Epithelial cell of proximal tubule (primary cell): ENCODE measurements around the gene OR10J1. TPM values are rescaled to one million over a fixed set of nuclear protein-coding genes. Genes with fewer than 3 reads are reported as not detected.

Experiments used
- DNase-seq: peaks from one replicate; pipeline ENCODE4 v3.0.0-alpha.2; 2011; ENCODE audit warnings: low read depth
- H3K4me3 ChIP-seq: 2 replicates; pipeline ENCODE4 v1.5.1; 2011; ENCODE audit warnings: low read depth, mild to moderate bottlenecking, low read length
- CTCF ChIP-seq: conservative IDR thresholded peaks from 2 replicates; pipeline ENCODE4 v1.5.1; 2012; ENCODE audit warnings: low read depth, mild to moderate bottlenecking, low read length
- total RNA-seq: library from RNA; depleted of rRNA; stranded (reverse); fragments of >200 nt; gene quantifications from 2 replicates; pipeline ENCODE4 v1.2.3, GENCODE V29; 2015

The OR10J1 gene
- not detected in 2 replicates for total RNA-seq

- no peak for DNase-seq
- no peak for TF ChIP-seq CTCF
- H3K4me3 ChIP-seq, result no peak within 1 kb of the TSS
Measured at GRCh38 chr1:159439422-159439821, at the start of gene OR10J1. OR10J1 (plus strand) TSS chr1:159439722; CDS start chr1:159439792, 70 bp downstream.

GRCh38 chr1:159406821-159407220 is 32.7 kb upstream of the OR10J1 start:
- H3K4me3 ChIP-seq, result no peak overlapping the region
- TF ChIP-seq CTCF, result no peak
- DNase-seq, result no peak

GRCh38 chr1:159408862-159409400 is 30.6 kb upstream of the OR10J1 start:
- DNase-seq, result no peak
- no peak overlapping the region for H3K4me3 ChIP-seq
- no peak for TF ChIP-seq CTCF

DNA sequence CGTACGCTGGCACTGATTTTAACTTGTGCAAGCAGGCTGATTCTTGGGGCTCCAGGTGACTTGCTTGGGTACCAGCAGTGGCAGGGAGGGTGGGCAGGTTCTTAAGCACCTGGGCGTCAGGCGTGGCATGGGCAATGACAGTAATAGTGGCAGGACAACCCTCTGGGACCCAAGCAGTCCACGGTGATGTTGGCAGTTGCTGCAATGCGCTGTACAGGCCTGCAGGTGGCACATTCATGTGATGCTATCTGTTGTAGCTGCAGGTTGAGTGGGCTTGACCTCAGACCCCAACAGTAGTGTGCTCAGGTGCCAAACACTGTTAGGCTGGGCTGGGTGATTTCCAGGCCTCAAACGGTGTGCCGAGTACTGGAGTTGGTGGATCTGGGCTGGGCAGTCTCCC is 17.7 kb upstream of the OR10J1 start:
- no peak for DNase-seq
- TF ChIP-seq CTCF, result peak; percentile 47
- no peak overlapping the region for H3K4me3 ChIP-seq

DNA sequence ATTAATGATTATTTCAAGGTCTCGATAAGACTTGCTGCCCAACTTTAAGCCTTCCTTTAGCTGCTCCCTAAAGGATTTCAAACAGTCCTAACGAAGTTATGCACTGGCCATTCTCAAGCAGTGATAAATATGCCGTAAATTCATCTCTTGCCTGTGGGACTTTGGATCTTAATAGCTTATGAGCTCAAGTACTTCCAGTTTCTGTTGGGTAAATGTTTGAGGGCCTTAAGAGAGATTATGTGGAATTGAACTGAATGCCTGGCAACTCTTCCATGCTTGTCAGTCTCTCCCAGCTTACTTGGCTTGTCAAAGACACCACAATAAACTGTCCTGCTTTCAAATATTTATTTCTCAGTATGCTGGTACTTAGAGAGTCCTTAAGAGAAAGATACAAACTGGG is 11.0 kb upstream of the OR10J1 start:
- no peak for DNase-seq
- no peak overlapping the region for H3K4me3 ChIP-seq
- no peak for TF ChIP-seq CTCF

DNA sequence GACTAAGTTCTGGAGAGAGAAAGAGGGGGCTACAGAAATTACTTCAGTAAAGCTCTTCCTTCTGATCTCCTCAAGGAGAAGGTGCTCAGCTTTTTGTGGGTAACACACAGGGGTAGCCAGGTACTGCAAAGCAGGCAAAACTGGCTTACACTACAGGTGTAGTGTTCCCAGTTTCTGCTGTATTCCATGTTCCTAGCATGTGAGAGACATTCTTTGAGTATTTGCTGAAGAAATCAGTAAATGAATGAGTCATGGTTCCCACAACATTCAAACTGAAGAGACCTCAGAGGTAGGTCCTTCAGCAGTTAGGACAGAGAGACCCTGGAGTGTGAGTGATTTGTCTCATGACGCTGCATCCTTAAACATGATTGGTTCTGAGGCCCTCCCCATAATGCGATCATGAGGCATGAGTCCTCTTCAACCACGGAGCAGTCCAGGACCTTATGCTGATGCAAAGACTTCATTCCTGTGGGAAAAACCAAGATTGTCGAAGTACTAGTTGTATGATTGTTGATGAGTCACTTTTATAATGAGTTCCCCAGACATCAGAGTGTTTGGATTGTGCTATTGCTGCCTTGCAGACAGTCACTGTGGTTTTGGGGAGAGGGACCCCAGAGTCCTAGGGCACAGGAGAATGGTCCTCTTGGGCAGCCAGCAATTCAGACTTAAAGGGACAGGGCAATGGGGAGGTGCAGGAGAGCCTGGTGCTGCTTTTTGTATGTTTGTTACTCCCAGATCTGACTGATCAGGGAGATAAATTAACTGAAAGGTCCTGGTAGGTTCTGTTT is 10.3 kb upstream of the OR10J1 start:
- TF ChIP-seq CTCF, result no peak
- DNase-seq, result peak; percentile 76
- no peak overlapping the region for H3K4me3 ChIP-seq

- H3K4me3 ChIP-seq, result no peak overlapping the region
- no peak for TF ChIP-seq CTCF
- no peak for DNase-seq
Measured at GRCh38 chr1:159430985-159431384, 8.5 kb upstream of the OR10J1 start.
